NB4 (cell line): ENCODE data around the gene GABRR3.

Experiments
- DNase-seq: peaks from one replicate; pipeline ENCODE4 v3.0.0; 2010; ENCODE audit warnings: low read depth
- H3K4me3 ChIP-seq: one replicate; pipeline ENCODE4 v1.5.1; 2011; ENCODE audit warnings: mild to moderate bottlenecking, low read depth, low read length, moderate library complexity
- MYC ChIP-seq: IDR thresholded peaks from 2 replicates; pipeline ENCODE4 v1.6.1; 2011; ENCODE audit warnings: low read depth, low read length
- POLR2A ChIP-seq: IDR thresholded peaks from 2 replicates; pipeline ENCODE4 v1.6.1; 2011; ENCODE audit warnings: mild to moderate bottlenecking; ENCODE audit not compliant: insufficient read length; ENCODE audit errors: extremely low read depth
- TF ChIP-seq, protein P1 (sequence below): IDR thresholded peaks from 2 replicates; pipeline ENCODE4 v1.6.1; 2011; ENCODE audit warnings: low read depth, low read length
- TF ChIP-seq, protein P2 (sequence below): IDR thresholded peaks from one replicate; pipeline ENCODE4 v1.5.1; 2012; ENCODE audit warnings: low read depth, low read length

The GABRR3 gene

DNA sequence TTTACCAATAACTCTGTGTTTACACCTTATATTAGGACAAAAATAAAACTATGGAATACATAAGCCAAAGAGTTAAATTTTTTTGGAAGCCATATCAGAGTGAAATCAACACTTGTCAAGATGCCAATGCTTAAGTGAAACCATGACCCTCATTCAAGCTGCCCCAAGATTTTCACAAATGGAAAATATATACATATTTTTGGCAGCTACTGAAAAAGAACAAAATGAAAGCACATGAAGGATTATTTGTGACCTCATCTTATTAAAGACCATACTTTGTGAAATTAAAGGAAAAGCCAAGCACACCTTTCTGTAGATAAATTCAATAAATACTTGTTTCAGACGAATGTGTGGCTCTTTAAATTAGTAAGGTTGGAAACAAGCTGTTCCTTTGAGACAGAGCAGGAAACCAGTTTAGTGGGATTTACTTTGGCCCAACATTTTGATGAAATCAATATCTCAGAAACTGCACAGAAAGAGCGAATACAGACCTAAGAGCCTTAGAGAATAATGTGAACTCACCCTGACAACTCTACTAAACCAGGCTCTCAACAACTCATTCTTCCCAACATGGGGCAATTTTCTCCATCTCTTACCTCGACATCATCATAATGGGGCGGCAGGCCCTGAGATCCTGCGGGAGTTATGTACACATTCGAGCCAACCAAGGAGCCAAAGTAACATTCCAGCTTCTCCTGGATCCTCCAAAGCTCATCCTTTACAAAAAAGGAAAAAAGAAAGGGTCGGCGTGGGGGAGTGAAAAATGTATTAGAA, 73.9 kb downstream of the GABRR3 start:
- no peak for DNase-seq
- H3K4me3 ChIP-seq: no peak overlapping the region
- TF ChIP-seq, protein P1, sequence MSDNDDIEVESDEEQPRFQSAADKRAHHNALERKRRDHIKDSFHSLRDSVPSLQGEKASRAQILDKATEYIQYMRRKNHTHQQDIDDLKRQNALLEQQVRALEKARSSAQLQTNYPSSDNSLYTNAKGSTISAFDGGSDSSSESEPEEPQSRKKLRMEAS: no peak
- TF ChIP-seq MYC (no peak), POLR2A (no peak)
- TF ChIP-seq, protein P2, sequence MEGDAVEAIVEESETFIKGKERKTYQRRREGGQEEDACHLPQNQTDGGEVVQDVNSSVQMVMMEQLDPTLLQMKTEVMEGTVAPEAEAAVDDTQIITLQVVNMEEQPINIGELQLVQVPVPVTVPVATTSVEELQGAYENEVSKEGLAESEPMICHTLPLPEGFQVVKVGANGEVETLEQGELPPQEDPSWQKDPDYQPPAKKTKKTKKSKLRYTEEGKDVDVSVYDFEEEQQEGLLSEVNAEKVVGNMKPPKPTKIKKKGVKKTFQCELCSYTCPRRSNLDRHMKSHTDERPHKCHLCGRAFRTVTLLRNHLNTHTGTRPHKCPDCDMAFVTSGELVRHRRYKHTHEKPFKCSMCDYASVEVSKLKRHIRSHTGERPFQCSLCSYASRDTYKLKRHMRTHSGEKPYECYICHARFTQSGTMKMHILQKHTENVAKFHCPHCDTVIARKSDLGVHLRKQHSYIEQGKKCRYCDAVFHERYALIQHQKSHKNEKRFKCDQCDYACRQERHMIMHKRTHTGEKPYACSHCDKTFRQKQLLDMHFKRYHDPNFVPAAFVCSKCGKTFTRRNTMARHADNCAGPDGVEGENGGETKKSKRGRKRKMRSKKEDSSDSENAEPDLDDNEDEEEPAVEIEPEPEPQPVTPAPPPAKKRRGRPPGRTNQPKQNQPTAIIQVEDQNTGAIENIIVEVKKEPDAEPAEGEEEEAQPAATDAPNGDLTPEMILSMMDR: no peak

DNA sequence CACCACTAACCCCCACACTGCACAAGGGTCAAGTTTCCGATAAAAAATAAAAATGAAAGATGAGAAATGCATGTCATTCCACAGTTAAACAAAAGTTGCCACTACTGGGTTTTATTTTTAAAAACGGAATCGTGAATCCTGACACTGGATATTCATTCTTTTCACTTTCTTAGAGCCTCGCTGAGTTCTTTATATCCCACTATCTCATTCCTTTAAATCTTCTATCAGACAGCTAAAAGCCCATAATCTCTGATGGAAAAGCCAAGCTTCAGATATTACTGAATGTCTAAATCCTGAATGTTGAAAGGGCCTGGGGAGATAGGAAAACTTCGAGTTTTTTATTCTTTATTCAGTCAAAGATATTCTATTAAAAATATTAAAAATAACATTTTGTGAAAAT, 74.6 kb downstream of the GABRR3 start:
- TF ChIP-seq MYC (no peak), POLR2A (no peak)
- TF ChIP-seq, protein P2: no peak
- TF ChIP-seq, protein P1: no peak
- no peak for DNase-seq

DNA sequence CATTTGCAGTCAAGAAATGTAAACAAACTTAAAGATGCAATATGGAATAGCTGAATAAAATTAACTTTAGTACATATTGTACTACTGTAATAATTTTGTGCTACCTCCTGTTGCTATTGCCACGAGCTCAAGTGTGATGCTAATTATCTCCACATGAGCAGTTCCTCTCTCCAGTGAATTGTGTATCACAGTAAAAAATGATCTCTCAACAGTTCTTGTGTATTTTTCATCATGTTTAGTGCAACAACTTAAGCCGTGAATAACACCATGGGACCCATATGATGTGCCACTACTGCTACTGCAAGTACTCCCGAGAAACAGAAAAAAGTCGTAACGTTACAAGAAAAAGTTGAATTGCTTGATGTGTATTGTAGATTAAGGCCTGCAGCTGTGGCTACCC, 75.2 kb downstream of the GABRR3 start:
- no peak overlapping the region for H3K4me3 ChIP-seq
- no peak for DNase-seq
- TF ChIP-seq MYC (no peak), POLR2A (no peak)
- TF ChIP-seq, protein P2: no peak
- TF ChIP-seq, protein P1: no peak

More for the DNA sequence above, 74.6 kb downstream of the GABRR3 start:
- no peak overlapping the region for H3K4me3 ChIP-seq

DNA sequence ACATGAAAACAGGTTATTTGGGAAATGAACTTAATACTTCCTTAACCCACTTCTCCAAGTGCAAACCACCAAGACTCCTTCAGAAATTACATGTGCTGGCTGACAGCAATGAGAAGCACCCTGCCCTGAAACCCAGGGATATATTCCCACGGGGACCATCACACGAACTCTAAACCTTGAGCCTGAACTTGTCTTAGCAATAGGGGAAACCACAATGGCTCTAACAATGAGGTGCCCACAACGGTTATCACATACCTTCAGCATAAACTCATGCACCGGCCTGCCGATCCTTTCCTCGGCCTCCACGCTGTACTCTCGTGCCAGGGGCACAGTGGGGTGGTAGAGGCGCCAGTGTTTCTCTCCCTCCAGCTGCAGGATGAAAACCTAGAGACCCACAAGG, 76.3 kb downstream of the GABRR3 start:
- TF ChIP-seq MYC: no peak
- TF ChIP-seq, protein P2: no peak
- TF ChIP-seq, protein P1: no peak
- no peak for TF ChIP-seq POLR2A
- DNase-seq: peak; percentile 79
- no peak overlapping the region for H3K4me3 ChIP-seq

DNA sequence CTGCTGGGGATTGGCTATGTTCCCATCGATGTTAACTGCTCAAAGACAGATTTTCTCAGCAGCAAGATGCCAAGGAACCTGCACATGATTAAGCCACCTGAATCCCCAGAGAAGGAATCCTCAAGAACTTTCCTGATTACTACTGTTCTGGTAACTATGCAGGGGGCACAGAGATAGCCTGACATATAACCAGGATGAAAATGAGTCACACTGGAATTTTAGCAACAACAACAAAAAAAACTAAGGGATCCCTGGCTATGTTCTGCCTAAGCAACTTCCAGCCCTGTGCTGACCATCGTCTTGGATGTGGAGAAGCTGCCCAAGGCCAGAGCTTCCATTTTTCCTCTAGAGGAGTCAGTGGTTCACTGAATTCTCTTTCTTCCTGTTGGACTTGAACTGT, 76.7 kb downstream of the GABRR3 start:
- no peak overlapping the region for H3K4me3 ChIP-seq
- TF ChIP-seq, protein P1: no peak
- TF ChIP-seq, protein P2: no peak
- TF ChIP-seq MYC: no peak
- no peak for DNase-seq
